Tongue (tissue), 2 donors: ENCODE data around the gene AMY2B. TPM values are rescaled to one million over a fixed set of nuclear protein-coding genes. Genes with fewer than 3 reads are reported as not detected.
"Not testable (repeated sequence)": the region's sequence is repeated elsewhere in the genome, so short reads cannot be mapped to it uniquely, and the experiment has no call there.

Experiments used
- DNase-seq: peaks from one replicate; pipeline ENCODE4 v3.0.0-alpha.2; 2015
- total RNA-seq: library from RNA; depleted of rRNA; stranded (reverse); fragments of >200 nt; gene quantifications from one replicate; pipeline ENCODE4 v1.2.3, GENCODE V29; 2014

Gene AMY2B
- total RNA-seq, 1 donor from 2014 or later, result 29.7 TPM

DNA sequence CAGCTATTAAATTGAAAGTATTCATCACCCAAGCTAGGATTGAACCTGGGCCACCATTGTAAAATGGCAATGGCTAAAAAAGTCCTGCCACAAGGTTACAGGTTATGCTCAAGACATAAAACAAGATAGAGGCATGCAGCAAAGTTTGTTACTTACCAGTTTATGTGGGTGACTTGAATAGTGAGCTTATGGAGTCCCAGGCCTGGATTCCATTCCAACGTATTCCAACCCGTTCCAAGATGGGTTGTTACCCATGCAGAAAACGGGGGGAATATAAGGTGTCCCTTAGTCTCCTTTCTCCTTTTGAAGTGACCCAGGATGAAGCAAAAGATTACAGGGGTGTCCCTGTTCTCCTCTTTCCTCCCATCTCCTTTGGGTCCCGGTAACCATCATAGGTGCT lies 56.0 kb downstream of the AMY2B start:
- not testable (repeated sequence) for DNase-seq

Other genes starting within 250 kb of the AMY2B start
- 21.1 TPM for gene RNPC3, start 45.9 kb upstream of the AMY2B start, total RNA-seq
- not detected for gene AMY2A, start 45.8 kb downstream of the AMY2B start, total RNA-seq
- gene AMY1A, start 84.2 kb downstream of the AMY2B start, total RNA-seq, result not detected
- gene AMY1B, start 124.6 kb downstream of the AMY2B start, total RNA-seq, result not detected
- gene AMY1C, start 178.3 kb downstream of the AMY2B start, total RNA-seq, result 0.21 TPM